Activated CD8-positive, alpha-beta T cell treated with anti-CD3 and anti-CD28 coated beads, Interleukin-2, amount 10 ng/mL, durations not matched to agents 7 days and 5 days (primary cell): ENCODE results near the gene PPP1R9A. TPM values are rescaled to one million over a fixed set of nuclear protein-coding genes. Genes with fewer than 3 reads are reported as not detected.

Experiments used
- ATAC-seq: fragments of 150-1000 bp; cut with Tn5 transposase; one replicate; pipeline ENCODE4 v1.10.0; 2021; ENCODE audit warnings: moderate library complexity
- CTCF ChIA-PET: fragments of 350-600 bp; sonication (Branson Sonifier 250); formaldehyde crosslinking; loops from one replicate; lab custom pipeline; 2021; ENCODE audit warnings: antibody characterized with exemption; lab: Charles Lee
- POLR2A ChIA-PET: fragments of 350-600 bp; sonication (Branson Sonifier 250); formaldehyde crosslinking; loops from one replicate; lab custom pipeline; 2021; ENCODE audit warnings: antibody characterized with exemption; lab: Charles Lee
- DNase-seq: peaks from one replicate; pipeline ENCODE4 v3.0.0-alpha.2; 2020
- H3K27ac Mint-ChIP-seq: one replicate; pipeline ENCODE4 v1.8.0; 2021; ENCODE audit warnings: mild to moderate bottlenecking, mixed read lengths
- H3K27me3 Mint-ChIP-seq: one replicate; pipeline ENCODE4 v1.8.0; 2021; ENCODE audit warnings: low read depth, mixed read lengths
- H3K36me3 Mint-ChIP-seq: one replicate; pipeline ENCODE4 v1.8.0; 2021; ENCODE audit warnings: low read depth, mixed read lengths
- H3K4me1 Mint-ChIP-seq: one replicate; pipeline ENCODE4 v1.8.0; 2021; ENCODE audit warnings: low read depth, mixed read lengths
- H3K4me3 Mint-ChIP-seq: one replicate; pipeline ENCODE4 v1.8.0; 2021; ENCODE audit warnings: mild to moderate bottlenecking, mixed read lengths
- H3K9me3 Mint-ChIP-seq: one replicate; pipeline ENCODE4 v1.8.0; 2022; ENCODE audit warnings: mixed read lengths; ENCODE audit not compliant: insufficient read depth
- total RNA-seq, 2 experiments: library from RNA; stranded (reverse); gene quantifications; one replicate each; pipeline ENCODE4 v1.2.3, GENCODE V29; 2021

Gene PPP1R9A
- total RNA-seq, 2 experiments from 2014 or later = not detected

GRCh38 chr7:95141755-95142154 lies 234.4 kb downstream of the PPP1R9A start:
- DNase-seq (no peak), ATAC-seq (no peak)
- Mint-ChIP-seq H3K27me3 (no peaks in the 10 kb centered on the region), H3K4me1 (no peaks in the 10 kb centered on the region), H3K27ac (no peak overlapping the region), H3K4me3 (no peak overlapping the region), H3K36me3 (no peaks in the 10 kb centered on the region), H3K9me3 (no peaks in the 10 kb centered on the region)
- ChIA-PET CTCF (no interaction called here), POLR2A (no interaction called here)

- no peak for DNase-seq
- Mint-ChIP-seq H3K4me3 (no peak overlapping the region), H3K27me3 (no peaks in the 10 kb centered on the region), H3K27ac (no peak overlapping the region), H3K36me3 (no peaks in the 10 kb centered on the region), H3K4me1 (no peaks in the 10 kb centered on the region), H3K9me3 (peaks cover 4% of the 10 kb centered on the region)
- POLR2A ChIA-PET = no interaction called here
- CTCF ChIA-PET = no interaction called here
- ATAC-seq = no peak
Observed at GRCh38 chr7:95144256-95144655, 236.9 kb downstream of the PPP1R9A start.

- H3K9me3 Mint-ChIP-seq = no peaks in the 10 kb centered on the region
- no peak for ATAC-seq
Observed at GRCh38 chr7:95155965-95156364, 248.6 kb downstream of the PPP1R9A start.

GRCh38 chr7:95157381-95157780 lies 250.0 kb downstream of the PPP1R9A start:
- ATAC-seq (no peak), DNase-seq (no peak)
- no peak overlapping the region for H3K27ac Mint-ChIP-seq
- CTCF ChIA-PET = no interaction called here
- H3K27me3 Mint-ChIP-seq = no peaks in the 10 kb centered on the region
- no peak overlapping the region for H3K4me3 Mint-ChIP-seq
- no peaks in the 10 kb centered on the region for H3K9me3 Mint-ChIP-seq
- POLR2A ChIA-PET = no interaction called here
- no peaks in the 10 kb centered on the region for H3K4me1 Mint-ChIP-seq
- H3K36me3 Mint-ChIP-seq = no peaks in the 10 kb centered on the region

More at GRCh38 chr7:95155965-95156364, 248.6 kb downstream of the PPP1R9A start:
- no peak overlapping the region for H3K27ac Mint-ChIP-seq
- no peak overlapping the region for H3K4me3 Mint-ChIP-seq
- DNase-seq = no peak
- no peaks in the 10 kb centered on the region for H3K4me1 Mint-ChIP-seq
- POLR2A ChIA-PET = no interaction called here
- H3K27me3 Mint-ChIP-seq = no peaks in the 10 kb centered on the region
- CTCF ChIA-PET = no interaction called here
- no peaks in the 10 kb centered on the region for H3K36me3 Mint-ChIP-seq

GRCh38 chr7:95169678-95170077 lies 262.3 kb downstream of the PPP1R9A start:
- Mint-ChIP-seq H3K4me1 (no peaks in the 10 kb centered on the region), H3K27ac (no peak overlapping the region), H3K27me3 (no peaks in the 10 kb centered on the region), H3K4me3 (no peak overlapping the region), H3K9me3 (no peaks in the 10 kb centered on the region), H3K36me3 (no peaks in the 10 kb centered on the region)
- ChIA-PET CTCF (no interaction called here), POLR2A (no interaction called here)
- no peak for DNase-seq
- ATAC-seq = no peak

- ChIA-PET CTCF (no interaction called here), POLR2A (no interaction called here)
- H3K27me3 Mint-ChIP-seq = no peaks in the 10 kb centered on the region
- no peak overlapping the region for H3K4me3 Mint-ChIP-seq
- H3K4me1 Mint-ChIP-seq = no peaks in the 10 kb centered on the region
- no peaks in the 10 kb centered on the region for H3K9me3 Mint-ChIP-seq
- ATAC-seq (no peak), DNase-seq (no peak)
- no peak overlapping the region for H3K27ac Mint-ChIP-seq
- no peaks in the 10 kb centered on the region for H3K36me3 Mint-ChIP-seq
Observed at GRCh38 chr7:95172420-95172819, 265.0 kb downstream of the PPP1R9A start.

GRCh38 chr7:95190515-95190914 lies 283.1 kb downstream of the PPP1R9A start:
- ChIA-PET CTCF (interaction anchor here (2.5 kb wide), 1 partner anchor 286 kb away, joined by 12 read pairs; no protein-coding TSS in a partner anchor), POLR2A (no interaction called here)
- Mint-ChIP-seq H3K4me1 (no peaks in the 10 kb centered on the region), H3K4me3 (no peak overlapping the region), H3K27ac (no peak overlapping the region), H3K36me3 (no peaks in the 10 kb centered on the region), H3K9me3 (no peaks in the 10 kb centered on the region), H3K27me3 (no peaks in the 10 kb centered on the region)
- DNase-seq (no peak), ATAC-seq (no peak)

GRCh38 chr7:95191795-95192194 lies 284.4 kb downstream of the PPP1R9A start:
- Mint-ChIP-seq H3K27ac (no peak overlapping the region), H3K27me3 (no peaks in the 10 kb centered on the region), H3K9me3 (no peaks in the 10 kb centered on the region), H3K4me3 (no peak overlapping the region), H3K4me1 (no peaks in the 10 kb centered on the region), H3K36me3 (no peaks in the 10 kb centered on the region)
- CTCF ChIA-PET = no interaction called here
- DNase-seq (no peak), ATAC-seq (no peak)
- POLR2A ChIA-PET = no interaction called here

- Mint-ChIP-seq H3K4me3 (no peak overlapping the region), H3K36me3 (no peaks in the 10 kb centered on the region), H3K4me1 (no peaks in the 10 kb centered on the region), H3K27me3 (no peaks in the 10 kb centered on the region), H3K9me3 (no peaks in the 10 kb centered on the region), H3K27ac (no peak overlapping the region)
- DNase-seq (no peak), ATAC-seq (no peak)
- ChIA-PET CTCF (no interaction called here), POLR2A (no interaction called here)
Observed at GRCh38 chr7:95198863-95199262, 291.5 kb downstream of the PPP1R9A start.

GRCh38 chr7:95199779-95200558 lies 292.6 kb downstream of the PPP1R9A start:
- ATAC-seq (no peak), DNase-seq (no peak)
- Mint-ChIP-seq H3K9me3 (no peaks in the 10 kb centered on the region), H3K4me3 (no peak overlapping the region), H3K4me1 (no peaks in the 10 kb centered on the region), H3K27me3 (no peaks in the 10 kb centered on the region), H3K27ac (no peak overlapping the region), H3K36me3 (no peaks in the 10 kb centered on the region)
- POLR2A ChIA-PET = no interaction called here
- CTCF ChIA-PET = interaction anchor here (0.6 kb wide), 1 partner anchor 517 kb away, joined by 3 read pairs; no protein-coding TSS in a partner anchor

GRCh38 chr7:95200741-95201140 lies 293.3 kb downstream of the PPP1R9A start:
- no peaks in the 10 kb centered on the region for H3K36me3 Mint-ChIP-seq
- ChIA-PET CTCF (interaction anchor here (0.6 kb wide), 1 partner anchor 46 kb away, joined by 3 read pairs; no protein-coding TSS in a partner anchor), POLR2A (no interaction called here)
- H3K27ac Mint-ChIP-seq = no peak overlapping the region
- H3K4me3 Mint-ChIP-seq = no peak overlapping the region
- ATAC-seq (no peak), DNase-seq (no peak)
- no peaks in the 10 kb centered on the region for H3K4me1 Mint-ChIP-seq
- H3K27me3 Mint-ChIP-seq = no peaks in the 10 kb centered on the region
- H3K9me3 Mint-ChIP-seq = no peaks in the 10 kb centered on the region

- ATAC-seq (no peak), DNase-seq (no peak)
- ChIA-PET CTCF (interaction anchor here (0.9 kb wide), 1 partner anchor 275 kb away, joined by 3 read pairs; no protein-coding TSS in a partner anchor), POLR2A (no interaction called here)
- no peaks in the 10 kb centered on the region for H3K9me3 Mint-ChIP-seq
- no peaks in the 10 kb centered on the region for H3K4me1 Mint-ChIP-seq
- no peaks in the 10 kb centered on the region for H3K36me3 Mint-ChIP-seq
- H3K27ac Mint-ChIP-seq = no peak overlapping the region
- H3K4me3 Mint-ChIP-seq = no peak overlapping the region
- H3K27me3 Mint-ChIP-seq = no peaks in the 10 kb centered on the region
Observed at GRCh38 chr7:95201727-95202126, 294.3 kb downstream of the PPP1R9A start.
